Fibroblast of skin of abdomen (primary cell): ENCODE measurements around the gene MBNL2.

Experiments used
- DNase-seq: peaks from one replicate; pipeline ENCODE4 v3.0.0-alpha.2; 2013

The MBNL2 gene

GRCh38 chr13:97385146-97385545, 163.0 kb downstream of the MBNL2 start:
- DNase-seq: peak; percentile 23

- DNase-seq: peak; percentile 14
Observed at GRCh38 chr13:97385854-97386253, 163.7 kb downstream of the MBNL2 start.

GRCh38 chr13:97386801-97387484, 164.8 kb downstream of the MBNL2 start:
- peak; percentile 26 for DNase-seq

- no peak for DNase-seq
Observed at GRCh38 chr13:97387485-97387839, 165.3 kb downstream of the MBNL2 start.

GRCh38 chr13:97387890-97388289, 165.8 kb downstream of the MBNL2 start:
- DNase-seq: no peak

- no peak for DNase-seq
Observed at GRCh38 chr13:97388373-97388772, 166.2 kb downstream of the MBNL2 start.

- DNase-seq: peak; percentile 65
Observed at GRCh38 chr13:97390941-97391600, 168.9 kb downstream of the MBNL2 start.

GRCh38 chr13:97392020-97392419, 169.9 kb downstream of the MBNL2 start:
- no peak for DNase-seq

GRCh38 chr13:97394542-97394941, 172.4 kb downstream of the MBNL2 start:
- DNase-seq: no peak

GRCh38 chr13:97395447-97396136, 173.5 kb downstream of the MBNL2 start:
- peak; percentile 45 for DNase-seq

- DNase-seq: no peak
Observed at GRCh38 chr13:97397267-97397666, 175.1 kb downstream of the MBNL2 start.

- DNase-seq: no peak
Observed at GRCh38 chr13:97401421-97401820, 179.3 kb downstream of the MBNL2 start.

GRCh38 chr13:97403893-97404750, 182.0 kb downstream of the MBNL2 start:
- peak; percentile 13 for DNase-seq

- DNase-seq: no peak
Observed at GRCh38 chr13:97407540-97407939, 185.4 kb downstream of the MBNL2 start.

- no peak for DNase-seq
Observed at GRCh38 chr13:97408938-97409337, 186.8 kb downstream of the MBNL2 start.

GRCh38 chr13:97411984-97412383, 189.9 kb downstream of the MBNL2 start:
- DNase-seq: peak; percentile 35

GRCh38 chr13:97413694-97414093, 191.6 kb downstream of the MBNL2 start:
- no peak for DNase-seq

GRCh38 chr13:97414392-97414791, 192.3 kb downstream of the MBNL2 start:
- no peak for DNase-seq

GRCh38 chr13:97417698-97418097, 195.6 kb downstream of the MBNL2 start:
- DNase-seq: no peak

GRCh38 chr13:97422118-97423054, 200.3 kb downstream of the MBNL2 start:
- DNase-seq: peak; percentile 43

GRCh38 chr13:97423300-97424045, 201.3 kb downstream of the MBNL2 start:
- no peak for DNase-seq
